CD14-positive monocyte (primary cell): ENCODE results near the gene SLC39A9. TPM values are rescaled to one million over a fixed set of nuclear protein-coding genes. Genes with fewer than 3 reads are reported as not detected.
A peak's percentile ranks its signal among the peaks of the same experiment; 100 is the strongest.
"Not testable (repeated sequence)": the region's sequence is repeated elsewhere in the genome, so short reads cannot be mapped to it uniquely, and the experiment has no call there.

Experiments used
- DNase-seq, 3 donors: peaks; one replicate each; pipeline ENCODE4 v3.0.0-alpha.2; 2011 to 2022
- H2AFZ ChIP-seq: 2 replicates; pipeline ENCODE4 v1.6.0; 2012; ENCODE audit warnings: mild to moderate bottlenecking, low read depth, low read length, inconsistent platforms; ENCODE audit not compliant: insufficient read depth, poor library complexity, severe bottlenecking
- H3K27ac ChIP-seq, 2 donors: 1 replicate in 1 of 2; 2 replicates in 1 of 2; pipeline ENCODE4 v1.5.1; 2012 to 2013; ENCODE audit warnings: low read length in 2 of 2, control low read depth in 1 of 2, inconsistent platforms in 1 of 2, low read depth in 1 of 2, mild to moderate bottlenecking in 1 of 2
- H3K27me3 ChIP-seq, 2 donors: one replicate each; pipeline versions ENCODE4 v1.6.0 to v1.6.1; 2011 to 2013; ENCODE audit warnings: low read length in 2 of 2; ENCODE audit not compliant: control insufficient read depth in 2 of 2, insufficient read depth in 2 of 2
- H3K36me3 ChIP-seq, 2 donors: replicated peaks in 1 of 2; 1 replicate in 1 of 2; 2 replicates in 1 of 2; pipeline versions ENCODE4 v1.5.1 to v1.6.1; 2012 to 2013; ENCODE audit warnings: low read length in 2 of 2, control low read depth in 1 of 2, inconsistent platforms in 1 of 2, mild to moderate bottlenecking in 1 of 2; ENCODE audit not compliant: insufficient read depth in 2 of 2, control insufficient read depth in 1 of 2
- H3K4me1 ChIP-seq, 2 donors: 1 replicate in 1 of 2; 2 replicates in 1 of 2; pipeline versions ENCODE4 v1.5.1 to v1.6.1; 2012 to 2013; ENCODE audit warnings: low read length in 2 of 2, control low read depth in 1 of 2, inconsistent platforms in 1 of 2, mild to moderate bottlenecking in 1 of 2, moderate library complexity in 1 of 2; ENCODE audit not compliant: insufficient read depth in 2 of 2, control insufficient read depth in 1 of 2
- H3K4me2 ChIP-seq: replicated peaks from 2 replicates; pipeline ENCODE3; 2012; ENCODE audit warnings: low read length, moderate library complexity, mild to moderate bottlenecking; ENCODE audit not compliant: poor library complexity, severe bottlenecking; ENCODE audit errors: extremely low read depth
- H3K4me3 ChIP-seq, 3 experiments: fragments of 200-600 bp in 1 of 3; sonication (generic) in 1 of 3; replicated peaks in 1 of 3; 1 replicate in 2 of 3; 2 replicates in 1 of 3; pipeline ENCODE4 v1.5.1; 2011 to 2013; ENCODE audit warnings: low read length in 3 of 3, mild to moderate bottlenecking in 3 of 3, control low read depth in 2 of 3, low read depth in 2 of 3, inconsistent platforms in 1 of 3, moderate library complexity in 1 of 3
- H3K79me2 ChIP-seq: 2 replicates; pipeline ENCODE4 v1.6.0; 2012; ENCODE audit warnings: mild to moderate bottlenecking, control low read depth, inconsistent platforms, low read length, moderate library complexity; ENCODE audit not compliant: insufficient read depth
- H3K9ac ChIP-seq: 2 replicates; pipeline ENCODE4 v1.6.0; 2017; ENCODE audit warnings: low read length, mild to moderate bottlenecking; ENCODE audit not compliant: insufficient read depth, poor library complexity, severe bottlenecking
- H3K9me3 ChIP-seq, 2 donors: replicated peaks in 1 of 2; 1 replicate in 1 of 2; 2 replicates in 1 of 2; pipeline versions ENCODE4 v1.5.1 to v1.6.1; 2012 to 2013; ENCODE audit warnings: low read length in 2 of 2, control low read depth in 1 of 2; ENCODE audit not compliant: control insufficient read depth in 1 of 2, insufficient read depth in 1 of 2
- H4K20me1 ChIP-seq: 2 replicates; pipeline ENCODE4 v1.6.0; 2012; ENCODE audit warnings: mild to moderate bottlenecking, low read length, control low read depth, moderate library complexity; ENCODE audit not compliant: insufficient read depth
- H3K27ac Mint-ChIP-seq, 7 donors: one replicate each; pipeline ENCODE4 v1.8.0; 2020; ENCODE audit warnings: mild to moderate bottlenecking in 7 of 7, mixed read lengths in 7 of 7, moderate library complexity in 6 of 7, inconsistent platforms in 2 of 7
- H3K27me3 Mint-ChIP-seq, 3 donors: one replicate each; pipeline ENCODE4 v1.8.0; 2021 to 2022; ENCODE audit warnings: low read depth in 3 of 3, mild to moderate bottlenecking in 3 of 3, mixed read lengths in 3 of 3, moderate library complexity in 3 of 3, inconsistent platforms in 1 of 3
- H3K36me3 Mint-ChIP-seq, 2 donors: one replicate each; pipeline ENCODE4 v1.8.0; 2020; ENCODE audit warnings: mixed read lengths in 2 of 2, inconsistent platforms in 1 of 2, mild to moderate bottlenecking in 1 of 2
- H3K4me1 Mint-ChIP-seq: one replicate; pipeline ENCODE4 v1.8.0; 2020; ENCODE audit warnings: mild to moderate bottlenecking, mixed read lengths
- H3K4me3 Mint-ChIP-seq, 2 donors: one replicate each; pipeline ENCODE4 v1.8.0; 2020; ENCODE audit warnings: mild to moderate bottlenecking in 2 of 2, mixed read lengths in 2 of 2, moderate library complexity in 1 of 2
- H3K9me3 Mint-ChIP-seq, 7 donors: one replicate each; pipeline ENCODE4 v1.8.0; 2020 to 2022; ENCODE audit warnings: mixed read lengths in 7 of 7, mild to moderate bottlenecking in 6 of 7, moderate library complexity in 6 of 7, inconsistent platforms in 2 of 7
- CTCF ChIP-seq: fragments of 200-600 bp; IDR thresholded peaks from one replicate; pipeline ENCODE4 v1.8.0; 2022; ENCODE audit warnings: antibody characterized with exemption, mild to moderate bottlenecking
- WGBS: methylation state at CpG from one replicate; pipeline ENCODE4 v1.1.5; 2013; ENCODE audit warnings: missing lambda C conversion rate; ENCODE audit not compliant: insufficient coverage; 5-methylcytosine and 5-hydroxymethylcytosine counted together
- intact Hi-C, 2 donors: fragments of 100-400 bp; cut with micrococcal nuclease; formaldehyde crosslinking; loops; one replicate each; pipeline versions ENCODE4 v1.15.0 to v1.15.1; 2023
- polyA plus RNA-seq, 3 donors: library from polyadenylated mRNA; depleted of rRNA in 1 of 3; unstranded in 2 of 3; stranded (reverse) in 1 of 3; fragments of 300-500 nt in 2 of 3; fragments of >200 nt in 1 of 3; fragmentation: Illumina TruSeq in 2 of 3; gene quantifications; 1 replicate in 2 of 3; 2 replicates in 1 of 3; pipeline ENCODE4 v1.2.3, GENCODE V29; 2012 to 2021

SLC39A9 gene
- polyA plus RNA-seq, 3 donors, result 28.6 to 44.2 (median 37.6) TPM

GRCh38 chr14:69387311-69387710, 11.2 kb upstream of the SLC39A9 start:
- Histone ChIP-seq H3K79me2 (peaks cover 99% of the 10 kb centered on the region), H3K4me2 (no peak overlapping the region), H3K27me3 (no peaks in the 10 kb centered on the region), H4K20me1 (peaks cover 92% of the 10 kb centered on the region), H3K9ac (no peak overlapping the region), H3K27ac (no peak overlapping the region), H3K36me3 (peaks cover 70 to 96% of the 10 kb centered on the region in 2 donors), H3K4me1 (no peaks in the 10 kb centered on the region), H3K4me3 (no peak overlapping the region), H3K9me3 (no peaks in the 10 kb centered on the region), H2AFZ (no peak overlapping the region)
- Mint-ChIP-seq H3K4me3 (no peak overlapping the region), H3K9me3 (peaks cover 0 to 2% (median 0%) of the 10 kb centered on the region in 7 donors), H3K4me1 (peaks cover 5% of the 10 kb centered on the region), H3K27ac (peak overlapping the region in 2 of 7 donors; percentile 46 to 85), H3K27me3 (no peaks in the 10 kb centered on the region), H3K36me3 (peaks cover 69 to 86% of the 10 kb centered on the region in 2 donors)
- TF ChIP-seq CTCF, result no peak
- no peak for DNase-seq
- no CpG with 5 or more reads among the region's 3 CpGs for WGBS
- intact Hi-C loops, result no loop called here

GRCh38 chr14:69391400-69391799, 7.1 kb upstream of the SLC39A9 start:
- peaks cover 20% of the 10 kb centered on the region for H3K4me1 Mint-ChIP-seq
- DNase-seq, H3K9me3 ChIP-seq, H3K27me3 ChIP-seq, H3K9me3 Mint-ChIP-seq, H2AFZ ChIP-seq, H3K4me3 Mint-ChIP-seq, H3K27me3 Mint-ChIP-seq, H3K9ac ChIP-seq, H3K27ac ChIP-seq, H3K4me1 ChIP-seq, H3K4me2 ChIP-seq, H3K4me3 ChIP-seq: not testable (repeated sequence)
- 89% methylated on average over 5 of the region's 8 CpGs for WGBS
- Histone ChIP-seq H3K36me3 (peaks cover 80 to 97% of the 10 kb centered on the region in 2 donors), H3K79me2 (peaks cover 99% of the 10 kb centered on the region), H4K20me1 (peaks cover 76% of the 10 kb centered on the region)
- peaks cover 78 to 93% of the 10 kb centered on the region in 2 donors for H3K36me3 Mint-ChIP-seq
- intact Hi-C loops, result loop anchor here in 1 of 2 donors (10.0 kb wide), 1 partner anchor 1213 kb away; the partner anchor contains the start of gene MED6
- H3K27ac Mint-ChIP-seq, result peak overlapping the region in 1 of 7 donors; percentile 50
